Activated T-cell treated with anti-CD3 and anti-CD28 coated beads, Interleukin-2, amount 50 U/mL, for 4 hours (primary cell): ENCODE results near the gene AGO4. TPM values are rescaled to one million over a fixed set of nuclear protein-coding genes. Genes with fewer than 3 reads are reported as not detected.
A peak's percentile ranks its signal among the peaks of the same experiment; 100 is the strongest.
"Not testable (repeated sequence)": the region's sequence is repeated elsewhere in the genome, so short reads cannot be mapped to it uniquely, and the experiment has no call there.

Source experiments
- ATAC-seq, 2 donors: fragments of 200-7000 bp; cut with Tn5 transposase; one replicate each; pipeline ENCODE4 v1.10.0; 2021
- DNase-seq: peaks from one replicate; pipeline ENCODE4 v3.0.0-alpha.2; 2020
- H3K27me3 Mint-ChIP-seq: one replicate; pipeline ENCODE4 v1.8.0; 2021; ENCODE audit warnings: low read depth, mixed read lengths
- H3K36me3 Mint-ChIP-seq: one replicate; pipeline ENCODE4 v1.8.0; 2022; ENCODE audit warnings: mixed read lengths; ENCODE audit not compliant: insufficient read depth
- H3K4me1 Mint-ChIP-seq: one replicate; pipeline ENCODE4 v1.8.0; 2021; ENCODE audit warnings: low read depth, mixed read lengths
- H3K4me3 Mint-ChIP-seq: one replicate; pipeline ENCODE4 v1.8.0; 2021; ENCODE audit warnings: mild to moderate bottlenecking, moderate library complexity, mixed read lengths
- H3K9me3 Mint-ChIP-seq: one replicate; pipeline ENCODE4 v1.8.0; 2021; ENCODE audit warnings: mixed read lengths
- total RNA-seq, 3 donors: library from RNA; stranded (reverse); gene quantifications; one replicate each; pipeline ENCODE4 v1.2.1, GENCODE V29; 2021

The AGO4 gene
- total RNA-seq, 3 donors from 2014 or later: 1.9 to 3.1 (median 2.9) TPM

DNA sequence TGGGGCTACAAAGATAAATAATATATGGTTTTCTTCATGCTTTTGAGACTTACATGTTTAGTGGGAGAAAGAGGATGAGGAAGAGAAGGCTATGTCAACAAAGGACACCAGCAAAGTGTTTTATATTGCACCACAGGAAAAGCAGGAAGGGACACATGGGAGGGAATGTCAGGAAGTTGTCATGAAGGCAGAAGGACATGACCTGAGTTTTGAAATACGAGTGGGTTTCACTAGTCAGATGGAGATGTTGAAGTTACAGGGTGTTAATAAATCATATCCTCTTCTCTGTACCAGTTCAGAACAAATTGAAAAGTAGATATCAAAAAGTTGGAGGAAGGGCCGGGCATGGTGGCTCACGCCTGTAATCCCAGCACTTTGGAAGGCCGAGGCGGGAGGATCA is 57.0 kb downstream of the AGO4 start:
- Mint-ChIP-seq H3K9me3 (no peaks in the 10 kb centered on the region), H3K36me3 (no peaks in the 10 kb centered on the region), H3K27me3 (no peaks in the 10 kb centered on the region), H3K4me1 (no peaks in the 10 kb centered on the region), H3K4me3 (no peak overlapping the region)
- ATAC-seq (no peak), DNase-seq (no peak)

DNA sequence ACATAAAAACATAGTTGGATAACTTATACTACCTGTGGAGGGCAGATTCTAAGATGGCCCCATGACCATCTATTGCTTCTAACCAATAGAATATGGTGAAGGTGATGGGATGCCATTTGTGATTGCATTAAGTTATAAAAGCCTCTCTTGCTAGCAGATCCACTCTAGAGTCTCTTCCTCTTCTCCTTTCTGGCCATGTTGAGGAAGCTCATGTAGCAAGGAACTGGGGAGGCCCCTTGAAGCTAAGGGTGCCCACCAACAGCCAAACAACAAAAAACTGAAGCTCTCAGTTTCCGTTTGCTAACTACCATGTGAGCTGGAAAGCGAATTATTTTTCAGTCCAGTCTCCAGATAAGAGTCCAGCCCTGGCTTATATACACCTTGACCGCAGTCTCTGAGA is 59.2 kb downstream of the AGO4 start:
- Mint-ChIP-seq H3K27me3 (no peaks in the 10 kb centered on the region), H3K4me1 (no peaks in the 10 kb centered on the region), H3K4me3 (no peak overlapping the region)

DNA sequence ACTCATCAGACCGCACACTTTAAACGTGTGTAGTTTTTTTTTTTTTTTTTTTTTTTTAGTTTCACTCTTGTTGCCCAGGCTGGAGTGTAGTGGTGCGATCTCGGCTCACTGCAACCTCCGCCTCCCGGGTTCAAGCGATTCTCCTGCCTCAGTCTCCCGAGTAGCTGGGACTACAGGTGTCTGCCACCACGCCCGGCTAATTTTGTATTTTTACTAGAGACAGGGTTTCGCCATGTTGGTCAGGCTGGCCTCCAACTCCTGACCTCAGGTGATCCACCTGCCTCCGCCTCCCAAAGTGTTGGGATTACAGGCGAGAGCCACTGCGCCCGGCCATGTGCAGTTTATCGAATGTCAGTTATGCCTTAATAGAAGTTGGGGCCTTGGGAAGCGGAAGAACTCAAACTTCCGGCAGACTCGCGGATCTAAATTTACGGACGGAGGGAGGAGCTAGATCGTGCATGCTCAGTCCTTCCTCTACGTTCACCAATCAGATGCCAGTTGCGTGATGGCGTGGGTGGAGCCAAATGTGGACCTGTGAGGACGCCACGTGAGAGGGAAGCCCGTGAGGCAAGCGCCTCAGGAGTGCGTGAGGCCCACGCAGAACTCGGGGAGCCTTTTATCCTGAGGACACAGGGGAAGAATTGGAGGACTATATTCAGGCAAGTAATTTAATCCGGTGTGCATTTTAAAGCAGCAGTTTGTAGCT is 61.6 kb downstream of the AGO4 start:
- not testable (repeated sequence) for H3K9me3 Mint-ChIP-seq, H3K4me3 Mint-ChIP-seq, ATAC-seq, H3K36me3 Mint-ChIP-seq, DNase-seq, H3K4me1 Mint-ChIP-seq, H3K27me3 Mint-ChIP-seq

More for the DNA sequence above, 59.2 kb downstream of the AGO4 start:
- H3K9me3 Mint-ChIP-seq: no peaks in the 10 kb centered on the region
- no peaks in the 10 kb centered on the region for H3K36me3 Mint-ChIP-seq
- ATAC-seq (no peak), DNase-seq (no peak)

DNA sequence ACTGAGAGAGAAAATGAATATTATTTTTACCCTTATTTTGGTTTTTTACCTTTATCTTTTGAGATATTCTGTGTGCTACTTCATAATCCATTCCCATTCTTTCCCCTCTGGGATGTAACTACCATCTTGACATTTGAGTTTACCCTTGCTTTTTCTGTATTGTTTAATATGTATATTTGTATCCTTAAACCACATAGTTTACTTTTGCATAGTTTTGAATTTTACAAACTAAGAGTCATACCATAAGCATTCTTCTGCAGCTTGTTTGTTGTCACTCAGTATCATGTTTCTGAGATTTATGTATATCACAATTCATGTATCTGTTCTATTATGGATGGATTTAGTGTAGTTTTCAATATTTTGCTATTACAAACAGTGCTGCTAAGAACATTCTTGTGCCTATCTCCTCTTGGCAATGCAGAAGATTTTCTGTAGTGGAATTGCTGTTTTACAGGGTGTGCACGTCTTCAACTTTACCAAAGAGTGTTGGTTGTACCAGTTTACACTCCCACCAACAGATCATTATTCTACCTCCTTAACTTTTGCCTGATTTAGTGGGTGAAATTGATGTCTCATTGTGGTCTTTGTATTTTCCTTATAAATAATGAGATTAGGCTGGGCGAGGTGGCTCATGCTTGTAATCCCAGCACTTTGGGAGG is 63.0 kb downstream of the AGO4 start:
- H3K9me3 Mint-ChIP-seq: no peaks in the 10 kb centered on the region
- H3K27me3 Mint-ChIP-seq: no peaks in the 10 kb centered on the region
- no peaks in the 10 kb centered on the region for H3K36me3 Mint-ChIP-seq
- H3K4me1 Mint-ChIP-seq: no peaks in the 10 kb centered on the region
- ATAC-seq (no peak), DNase-seq (no peak)
- H3K4me3 Mint-ChIP-seq: no peak overlapping the region

DNA sequence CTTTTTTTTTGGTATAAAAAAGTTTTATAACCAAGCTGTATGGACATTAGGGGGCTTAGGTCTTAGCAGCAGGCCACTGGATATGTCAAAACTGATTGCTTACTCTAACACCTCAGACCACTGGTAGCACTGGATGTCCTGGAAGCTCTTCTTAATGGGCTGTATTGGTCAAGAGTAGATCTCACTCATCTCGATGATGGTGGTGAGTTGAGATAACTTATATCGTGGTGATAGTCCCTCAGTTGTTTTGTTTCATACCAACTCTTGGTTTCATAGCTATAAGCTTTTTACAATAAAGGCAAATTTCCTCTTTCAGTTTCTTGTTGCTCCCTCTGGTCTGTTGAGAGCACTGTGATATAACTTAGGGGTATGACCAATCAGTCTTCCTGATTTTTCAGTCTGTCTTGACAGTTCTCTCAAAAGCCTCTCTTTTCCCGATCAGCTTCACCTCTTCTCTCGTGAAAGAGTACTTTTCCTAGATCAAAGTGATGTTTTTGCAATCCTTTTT is 65.5 kb downstream of the AGO4 start:
- Mint-ChIP-seq H3K4me1 (no peaks in the 10 kb centered on the region), H3K27me3 (peaks cover under 1% of the 10 kb centered on the region), H3K36me3 (no peaks in the 10 kb centered on the region), H3K9me3 (no peaks in the 10 kb centered on the region), H3K4me3 (no peak overlapping the region)
- DNase-seq (no peak), ATAC-seq (no peak)

DNA sequence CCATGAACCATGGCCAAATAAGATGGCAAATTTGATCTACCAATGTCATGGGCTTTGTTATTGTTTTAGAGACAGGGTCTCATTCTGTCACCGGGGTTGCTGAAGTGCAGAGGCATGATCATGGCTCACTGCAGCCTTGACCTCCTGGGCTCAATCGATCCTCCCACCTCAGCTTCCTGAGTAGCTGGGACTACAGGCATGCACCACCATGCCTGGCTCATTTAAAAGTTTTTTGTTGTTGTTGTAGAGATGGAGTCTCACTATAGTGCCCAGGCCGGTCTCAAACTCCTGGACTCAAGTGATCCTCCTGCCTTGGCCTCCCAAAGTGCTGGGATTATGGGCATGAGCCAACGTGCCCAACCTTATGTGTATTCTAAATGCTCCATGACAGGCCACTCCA is 66.3 kb downstream of the AGO4 start:
- DNase-seq, ATAC-seq, H3K27me3 Mint-ChIP-seq, H3K36me3 Mint-ChIP-seq, H3K9me3 Mint-ChIP-seq, H3K4me1 Mint-ChIP-seq, H3K4me3 Mint-ChIP-seq: not testable (repeated sequence)

DNA sequence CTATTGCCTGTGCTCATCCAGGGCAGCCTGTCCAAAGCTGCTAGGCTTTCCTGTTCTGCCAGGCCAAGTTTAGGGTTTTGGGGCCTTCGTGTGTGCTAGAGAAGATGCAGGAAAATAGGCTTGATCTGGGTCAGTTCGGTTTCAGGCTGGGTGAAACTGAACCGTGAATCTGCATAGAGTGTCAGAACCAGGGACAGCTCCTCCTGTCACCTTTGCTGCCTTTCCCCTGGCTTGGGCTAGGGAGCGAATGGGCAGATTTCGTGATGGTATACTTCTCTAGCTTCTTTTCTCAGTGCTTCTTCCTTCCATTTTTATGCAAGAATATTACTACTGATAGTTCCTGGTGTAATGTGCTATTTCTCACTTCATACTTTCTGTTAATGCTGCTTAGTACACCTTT is 69.2 kb downstream of the AGO4 start:
- Mint-ChIP-seq H3K36me3 (no peaks in the 10 kb centered on the region), H3K4me3 (no peak overlapping the region), H3K9me3 (no peaks in the 10 kb centered on the region), H3K4me1 (peaks cover 4% of the 10 kb centered on the region), H3K27me3 (peaks cover 2% of the 10 kb centered on the region)
- ATAC-seq (no peak), DNase-seq (no peak)

DNA sequence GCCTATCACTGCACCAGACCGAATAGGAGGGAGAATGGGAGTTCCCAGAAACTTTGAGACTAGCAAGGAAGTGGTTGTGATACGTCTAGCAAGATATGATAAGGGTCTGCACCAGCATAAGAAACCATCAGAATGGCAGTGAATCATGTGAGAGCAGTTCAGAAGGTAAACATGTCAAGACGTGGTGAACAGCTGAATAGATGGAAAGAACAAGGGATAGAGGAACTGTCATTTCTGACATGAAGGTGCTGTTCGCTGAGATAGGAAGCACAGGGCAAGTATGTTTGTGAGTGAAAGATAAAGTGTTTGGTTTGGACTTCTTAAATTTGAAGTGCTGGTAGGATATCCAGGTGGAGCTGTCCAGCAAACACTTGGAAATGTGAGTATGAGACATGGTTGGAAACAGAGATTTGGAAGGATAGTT is 74.0 kb downstream of the AGO4 start:
- Mint-ChIP-seq H3K4me3 (peak overlapping the region; percentile 61), H3K27me3 (peaks cover 2% of the 10 kb centered on the region), H3K4me1 (peaks cover 39% of the 10 kb centered on the region), H3K9me3 (no peaks in the 10 kb centered on the region), H3K36me3 (no peaks in the 10 kb centered on the region)
- ATAC-seq: no peak
- DNase-seq: no peak

DNA sequence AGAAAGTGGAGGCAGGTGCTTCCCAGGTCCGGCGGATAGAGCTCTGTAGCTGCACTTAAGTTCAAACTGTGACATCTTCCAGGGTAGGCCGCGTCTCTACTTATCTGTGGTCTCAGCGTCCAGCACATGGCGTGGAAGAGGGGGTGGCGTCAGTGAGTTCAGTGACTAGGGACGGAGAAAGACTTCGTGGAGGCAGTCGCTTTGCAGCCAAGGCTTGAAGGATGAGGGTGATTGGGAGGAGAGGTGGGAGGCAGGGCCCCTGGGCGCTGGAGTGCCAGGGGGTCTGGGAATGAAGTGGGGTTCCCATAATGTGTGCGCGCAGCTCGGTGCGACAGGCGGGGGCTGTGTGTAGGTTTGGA is 74.7 kb downstream of the AGO4 start:
- ATAC-seq: no peak
- DNase-seq: no peak
- peaks cover 2% of the 10 kb centered on the region for H3K36me3 Mint-ChIP-seq
- H3K4me3 Mint-ChIP-seq: peak overlapping the region; percentile 61
- peaks cover 46% of the 10 kb centered on the region for H3K4me1 Mint-ChIP-seq
- no peaks in the 10 kb centered on the region for H3K9me3 Mint-ChIP-seq
- H3K27me3 Mint-ChIP-seq: peaks cover 2% of the 10 kb centered on the region

DNA sequence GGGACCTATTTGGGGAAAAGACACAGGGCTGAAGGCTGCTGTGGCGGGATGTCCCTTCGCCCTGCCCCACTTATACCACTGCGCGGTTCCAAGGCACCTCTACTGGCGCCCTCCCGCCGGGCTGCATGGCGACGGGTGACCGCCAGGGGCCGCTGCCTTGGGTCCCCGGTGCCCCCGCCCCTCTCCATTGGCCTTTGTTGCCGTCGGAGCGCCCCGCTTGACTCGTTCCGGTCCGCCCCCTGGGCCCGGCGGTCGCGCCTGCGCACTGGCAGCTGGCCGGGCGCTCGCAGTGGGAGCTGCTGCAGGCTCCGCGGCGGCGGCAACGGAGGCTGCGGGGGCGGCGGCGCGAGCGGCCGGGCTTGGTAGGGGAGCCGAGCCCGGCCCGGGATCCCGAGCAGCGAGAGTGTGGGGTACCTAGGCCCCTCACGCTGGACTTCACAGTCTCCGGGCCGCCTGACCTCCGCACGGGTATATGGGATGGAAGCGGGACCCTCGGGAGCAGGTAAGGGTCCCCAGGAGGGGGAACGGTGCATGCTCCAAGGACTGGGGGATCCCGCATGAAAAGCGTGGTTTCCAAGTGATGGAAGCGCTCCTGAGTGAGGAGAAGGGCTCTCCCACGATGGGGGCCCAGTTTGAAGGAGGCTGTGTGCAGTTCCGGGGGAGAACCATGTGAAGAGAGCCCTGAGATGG is 75.3 kb downstream of the AGO4 start, which contains the start of gene AGO1:
TSS of gene AGO1 (plus strand) at position 265 of the 690 bp plus-strand sequence. CDS start at position 478, 213 bp downstream.
- Mint-ChIP-seq H3K4me1 (peaks cover 50% of the 10 kb centered on the region), H3K36me3 (peaks cover 5% of the 10 kb centered on the region), H3K27me3 (peaks cover 2% of the 10 kb centered on the region), H3K9me3 (no peaks in the 10 kb centered on the region), H3K4me3 (peak within 1 kb of the TSS; percentile 96)
- ATAC-seq (peak; percentile 92 to 93), DNase-seq (peak; percentile 96)

DNA sequence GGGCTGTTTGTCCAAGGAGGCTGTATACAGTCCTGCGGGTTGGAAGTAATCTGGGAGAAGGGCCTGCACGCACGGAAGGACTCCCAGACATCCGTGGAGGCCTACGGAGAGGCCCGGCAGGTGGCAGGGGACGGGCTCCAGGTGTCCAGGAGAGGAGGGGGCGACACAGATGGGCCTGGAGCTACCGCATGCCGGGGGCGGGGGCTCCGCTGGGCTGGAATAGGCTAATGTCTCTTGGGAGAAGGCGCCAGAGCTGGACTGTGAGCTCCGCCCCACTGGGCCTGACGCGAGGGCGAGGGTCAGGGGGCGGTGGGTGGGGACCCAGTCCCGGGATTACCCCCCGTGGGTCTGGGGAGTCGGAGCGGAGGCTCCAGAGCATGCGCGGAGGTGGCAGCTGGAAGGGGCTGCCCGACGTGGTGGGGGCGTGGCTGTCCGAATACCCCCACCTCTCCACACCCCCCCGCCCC is 75.9 kb downstream of the AGO4 start:
- Mint-ChIP-seq H3K27me3 (no peaks in the 10 kb centered on the region), H3K4me1 (peaks cover 50% of the 10 kb centered on the region), H3K36me3 (peaks cover 10% of the 10 kb centered on the region), H3K4me3 (peak overlapping the region; percentile 96), H3K9me3 (no peaks in the 10 kb centered on the region)
- peak; percentile 42 for DNase-seq
- ATAC-seq: peak; percentile 15

DNA sequence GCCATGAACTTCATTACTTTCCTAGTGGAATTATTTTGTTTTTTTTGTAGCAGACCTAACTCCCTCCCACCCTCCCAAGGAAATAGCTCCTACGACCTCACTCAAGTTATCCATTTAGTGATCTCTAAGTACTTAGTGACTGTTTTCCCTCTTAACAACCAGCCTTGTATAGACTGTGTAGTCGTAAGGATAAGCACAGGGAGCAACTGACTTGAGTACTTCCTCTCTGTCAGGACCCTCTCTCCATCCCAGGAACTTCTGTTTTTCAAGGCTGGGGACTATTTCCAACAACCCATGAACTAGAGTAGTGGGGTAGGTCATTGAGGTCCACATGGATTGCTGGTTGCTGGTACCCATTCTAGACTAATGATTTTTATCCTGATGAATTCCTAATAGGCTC is 77.1 kb downstream of the AGO4 start:
- Mint-ChIP-seq H3K4me1 (peaks cover 50% of the 10 kb centered on the region), H3K27me3 (no peaks in the 10 kb centered on the region), H3K9me3 (no peaks in the 10 kb centered on the region), H3K36me3 (peaks cover 14% of the 10 kb centered on the region), H3K4me3 (peak overlapping the region; percentile 38)
- no peak for ATAC-seq
- no peak for DNase-seq

DNA sequence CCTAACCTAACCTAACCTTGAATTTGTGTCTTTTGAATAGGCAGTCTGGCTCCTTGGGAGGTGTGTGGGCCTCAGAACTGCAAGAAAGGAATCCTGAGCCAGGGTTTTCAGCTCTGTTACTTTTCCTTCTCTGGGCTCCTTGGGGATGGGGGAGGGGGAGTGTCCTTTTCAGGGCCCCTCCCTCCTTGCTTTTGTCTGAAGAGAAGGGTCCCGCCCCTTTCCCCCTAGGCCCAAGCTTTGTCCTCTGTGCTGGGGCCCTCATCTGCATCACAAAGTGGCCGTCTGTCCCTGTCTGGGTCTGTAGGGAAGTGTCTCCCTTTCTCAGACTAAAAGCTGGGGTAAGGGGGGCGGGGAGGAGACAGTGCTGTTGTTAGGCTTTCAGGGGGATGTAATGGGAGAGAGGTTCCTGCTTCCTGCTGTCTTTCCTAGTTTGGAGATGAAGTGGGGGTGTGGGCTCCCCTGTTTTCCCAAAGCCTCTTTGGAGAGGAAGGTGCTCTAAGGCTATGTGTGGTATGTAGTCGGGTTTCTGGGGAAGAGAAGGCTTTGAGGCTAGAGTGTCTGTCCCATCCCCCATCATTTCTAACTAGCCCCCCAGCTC is 78.2 kb downstream of the AGO4 start:
- ATAC-seq (no peak), DNase-seq (no peak)
- Mint-ChIP-seq H3K36me3 (peaks cover 22% of the 10 kb centered on the region), H3K9me3 (no peaks in the 10 kb centered on the region), H3K4me3 (no peak overlapping the region), H3K27me3 (no peaks in the 10 kb centered on the region), H3K4me1 (peaks cover 50% of the 10 kb centered on the region)
